OCI-LY1 (cell line): ENCODE data around the gene ALPK3.

ENCODE experiments used
- H2AFZ ChIP-seq: fragments of 200-600 bp; sonication (generic), shearing (Covaris generic); 2 replicates; pipeline ENCODE4 v1.6.0; 2014; ENCODE audit warnings: antibody characterized with exemption, mild to moderate bottlenecking, low read length
- H3F3A ChIP-seq: fragments of 200-600 bp; sonication (generic), shearing (Covaris generic); 2 replicates; pipeline ENCODE4 v1.6.0; 2014; ENCODE audit warnings: mild to moderate bottlenecking, antibody characterized with exemption, low read length, moderate library complexity; ENCODE audit not compliant: insufficient read depth
- H3K27ac ChIP-seq: fragments of 200-600 bp; sonication (generic); 2 replicates; pipeline ENCODE4 v1.5.1; 2014; ENCODE audit warnings: low read length, mixed run types, mild to moderate bottlenecking, low read depth; ENCODE audit not compliant: poor library complexity, severe bottlenecking
- H3K27me3 ChIP-seq: fragments of 200-600 bp; sonication (generic); 2 replicates; pipeline ENCODE4 v1.6.0; 2014; ENCODE audit warnings: antibody characterized with exemption, mild to moderate bottlenecking, low read length, moderate library complexity; ENCODE audit not compliant: insufficient read depth
- H3K36me3 ChIP-seq: fragments of 200-600 bp; sonication (generic); 2 replicates; pipeline ENCODE4 v1.6.1; 2014; ENCODE audit warnings: mild to moderate bottlenecking, antibody characterized with exemption, low read length, moderate library complexity, mixed read lengths; ENCODE audit not compliant: insufficient read depth
- H3K4me1 ChIP-seq: fragments of 200-600 bp; sonication (generic); 2 replicates; pipeline ENCODE4 v1.5.1; 2014; ENCODE audit warnings: mild to moderate bottlenecking, low read length, moderate library complexity; ENCODE audit not compliant: insufficient read depth, severe bottlenecking
- H3K4me2 ChIP-seq: fragments of 200-600 bp; sonication (generic), shearing (Covaris generic); 2 replicates; pipeline ENCODE4 v1.6.1; 2014; ENCODE audit warnings: low read length
- H3K4me3 ChIP-seq: fragments of 200-600 bp; sonication (generic); 2 replicates; pipeline ENCODE4 v1.5.1; 2014; ENCODE audit warnings: low read length, low read depth, mild to moderate bottlenecking, mixed read lengths; ENCODE audit not compliant: poor library complexity, severe bottlenecking
- H3K79me2 ChIP-seq: fragments of 200-600 bp; shearing (Covaris generic); 2 replicates; pipeline ENCODE4 v1.6.1; 2016; ENCODE audit warnings: mixed run types, low read length, mixed read lengths; ENCODE audit not compliant: insufficient read depth
- H3K9ac ChIP-seq: fragments of 200-600 bp; sonication (generic), shearing (Covaris generic); 2 replicates; pipeline ENCODE4 v1.6.1; 2014; ENCODE audit warnings: mild to moderate bottlenecking, low read length, mixed read lengths
- H3K9me2 ChIP-seq: fragments of 200-600 bp; sonication (generic), shearing (Covaris generic); 2 replicates; pipeline ENCODE4 v1.6.1; 2014; ENCODE audit warnings: low read depth, mild to moderate bottlenecking, low read length, mixed read lengths
- H3K9me3 ChIP-seq: fragments of 200-600 bp; shearing (Covaris generic); 2 replicates; pipeline ENCODE4 v1.6.1; 2014; ENCODE audit warnings: low read length, mixed read lengths
- H4K20me1 ChIP-seq: fragments of 200-600 bp; sonication (generic), shearing (Covaris generic); 2 replicates; pipeline ENCODE4 v1.6.0; 2016; ENCODE audit warnings: mild to moderate bottlenecking, low read length; ENCODE audit not compliant: insufficient read depth
- CTCF ChIP-seq: fragments of 200-600 bp; sonication (generic), shearing (Covaris generic); IDR thresholded peaks from 2 replicates; pipeline ENCODE4 v1.5.1; 2017; ENCODE audit warnings: mild to moderate bottlenecking, antibody characterized with exemption, low read length, moderate library complexity, mixed read lengths
- EZH2 ChIP-seq: fragments of 200-600 bp; sonication (generic), shearing (Covaris generic); IDR thresholded peaks from 2 replicates; pipeline ENCODE4 v1.8.0; 2017; ENCODE audit warnings: borderline replicate concordance, mixed run types, mild to moderate bottlenecking, antibody characterized with exemption, low read length, moderate library complexity, mixed read lengths

ALPK3 gene

DNA sequence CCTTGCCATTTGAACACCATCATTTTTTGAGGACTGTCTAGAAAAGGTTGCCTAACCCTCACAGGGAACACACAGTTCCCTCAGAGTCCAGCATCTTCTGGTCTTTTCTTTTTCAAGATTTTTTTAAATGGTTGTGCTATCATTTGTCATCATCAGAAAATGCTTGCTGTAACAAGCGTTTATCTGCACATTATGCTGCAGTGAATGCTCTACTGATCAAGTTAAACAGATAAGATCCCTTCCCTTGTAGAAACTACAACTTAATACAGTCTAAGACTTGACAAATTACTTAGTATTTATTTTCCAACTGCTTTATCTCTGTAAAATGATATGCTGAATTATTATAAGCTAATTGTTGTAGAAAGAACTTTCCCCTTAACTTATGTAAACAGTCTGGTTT is 11.9 kb upstream of the ALPK3 start:
- no peak overlapping the region for H3K4me2 ChIP-seq
- H3K4me1 ChIP-seq = no peaks in the 10 kb centered on the region
- no peaks in the 10 kb centered on the region for H3K79me2 ChIP-seq
- no peak overlapping the region for H3K27ac ChIP-seq
- H3K9me2 ChIP-seq = no peaks in the 10 kb centered on the region
- H3K9me3 ChIP-seq = no peaks in the 10 kb centered on the region
- no peaks in the 10 kb centered on the region for H3F3A ChIP-seq
- peaks cover 45% of the 10 kb centered on the region for H3K36me3 ChIP-seq
- H4K20me1 ChIP-seq = no peaks in the 10 kb centered on the region
- H2AFZ ChIP-seq = no peak overlapping the region
- H3K27me3 ChIP-seq = no peaks in the 10 kb centered on the region
- no peak overlapping the region for H3K4me3 ChIP-seq
- TF ChIP-seq EZH2 (no peak), CTCF (no peak)
- no peak overlapping the region for H3K9ac ChIP-seq

DNA sequence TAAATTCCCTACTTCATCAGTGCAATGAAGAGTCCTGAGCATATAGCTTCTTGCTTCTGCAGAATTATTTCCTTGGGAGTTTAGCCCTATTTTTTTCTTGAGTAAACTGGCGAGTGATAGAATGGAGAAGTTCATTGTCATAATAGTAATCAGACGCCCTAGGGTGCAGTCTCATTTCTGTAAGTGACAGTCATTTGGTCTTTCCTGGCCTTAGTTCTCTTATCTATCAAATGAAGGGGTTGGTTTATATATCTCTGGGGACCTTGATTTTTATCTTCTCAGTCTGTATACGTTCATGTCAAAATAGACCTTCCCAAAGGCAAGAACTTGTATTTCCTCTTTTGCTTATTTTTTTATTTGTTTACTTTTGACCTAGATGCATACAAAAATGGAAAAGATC is 9.9 kb upstream of the ALPK3 start:
- H3K9me2 ChIP-seq = no peaks in the 10 kb centered on the region
- H3K27ac ChIP-seq = no peak overlapping the region
- no peak overlapping the region for H3K9ac ChIP-seq
- H3F3A ChIP-seq = no peaks in the 10 kb centered on the region
- no peak overlapping the region for H2AFZ ChIP-seq
- no peaks in the 10 kb centered on the region for H3K4me1 ChIP-seq
- H3K27me3 ChIP-seq = no peaks in the 10 kb centered on the region
- TF ChIP-seq CTCF (no peak), EZH2 (no peak)
- no peaks in the 10 kb centered on the region for H3K79me2 ChIP-seq
- H3K4me2 ChIP-seq = no peak overlapping the region
- no peak overlapping the region for H3K4me3 ChIP-seq
- peaks cover 27% of the 10 kb centered on the region for H3K36me3 ChIP-seq
- H3K9me3 ChIP-seq = no peaks in the 10 kb centered on the region
- no peaks in the 10 kb centered on the region for H4K20me1 ChIP-seq

GRCh38 chr15:84810073-84810840 is 6.9 kb upstream of the ALPK3 start:
- H3K36me3 ChIP-seq = peaks cover 8% of the 10 kb centered on the region
- H2AFZ ChIP-seq = no peak overlapping the region
- no peaks in the 10 kb centered on the region for H3K27me3 ChIP-seq
- no peaks in the 10 kb centered on the region for H3K9me3 ChIP-seq
- H3K4me2 ChIP-seq = no peak overlapping the region
- H3K4me1 ChIP-seq = no peaks in the 10 kb centered on the region
- H3F3A ChIP-seq = no peaks in the 10 kb centered on the region
- TF ChIP-seq EZH2 (no peak), CTCF (no peak)
- H3K4me3 ChIP-seq = no peak overlapping the region
- no peaks in the 10 kb centered on the region for H4K20me1 ChIP-seq
- no peaks in the 10 kb centered on the region for H3K79me2 ChIP-seq
- H3K9me2 ChIP-seq = no peaks in the 10 kb centered on the region
- no peak overlapping the region for H3K9ac ChIP-seq
- H3K27ac ChIP-seq = no peak overlapping the region
